HCT116 (cell line): ENCODE results near the gene LHCGR. TPM values are rescaled to one million over a fixed set of nuclear protein-coding genes. Genes with fewer than 3 reads are reported as not detected.

Source experiments
- ATAC-seq: fragments of 200-7000 bp; cut with Tn5 transposase; 2 replicates; pipeline ENCODE4 v1.9.1; 2020; ENCODE audit warnings: mild to moderate bottlenecking, moderate library complexity
- Bru-seq: library from RNA; stranded (reverse); fragments of 400-500 nt; gene quantifications from one replicate; lab custom pipeline; 2021; lab: Mats Ljungman, UMichigan
- BruChase-seq, 2 experiments: library from RNA; stranded (reverse); fragments of 400-500 nt; gene quantifications; one replicate each; lab custom pipeline; 2021; lab: Mats Ljungman, UMichigan
- BruUV-seq: library from RNA; stranded (reverse); fragments of 400-500 nt; replicated peaks from 2 replicates; lab custom pipeline; 2021; lab: Mats Ljungman, UMichigan
- CTCF ChIA-PET: fragments of 300-600 bp; sonication (Branson Sonifier 250); formaldehyde crosslinking; loops from one replicate; lab custom pipeline; 2021; ENCODE audit warnings: antibody characterized with exemption; lab: Charles Lee
- POLR2A ChIA-PET: fragments of 300-600, 350-600 bp; sonication (Branson Sonifier 250); formaldehyde crosslinking; loops from one replicate; lab custom pipeline; 2021; ENCODE audit warnings: antibody characterized with exemption; lab: Charles Lee
- RAD21 ChIA-PET, 2 experiments: fragments of 300-600 bp; sonication (Branson Sonifier 250); formaldehyde crosslinking; loops; one replicate each; lab custom pipeline; 2023; ENCODE audit warnings: low total read pairs in 2 of 2; ENCODE audit not compliant: uncharacterized antibody in 2 of 2, unreplicated experiment in 2 of 2, low non-redundant PET in 1 of 2; lab: Charles Lee
- DNase-seq: peaks from one replicate; pipeline ENCODE4 v3.0.0-alpha.2; 2010; ENCODE audit warnings: low read depth, low spot score
- H2AFZ ChIP-seq: fragments of 200-600 bp; shearing (Covaris generic), sonication (generic); 2 replicates; pipeline ENCODE4 v1.6.1; 2017; ENCODE audit warnings: low read depth, mixed run types, mixed read lengths, antibody characterized with exemption, low read length; ENCODE audit not compliant: poor library complexity, severe bottlenecking
- H3K27ac ChIP-seq: 2 replicates; pipeline ENCODE4 v1.5.1; 2012; ENCODE audit warnings: low read depth, low read length
- H3K27me3 ChIP-seq: fragments of 200-600 bp; sonication (generic); 2 replicates; pipeline ENCODE4 v1.6.1; 2016; ENCODE audit warnings: mixed run types, low read length, mixed read lengths; ENCODE audit not compliant: insufficient read depth
- H3K36me3 ChIP-seq, 2 experiments: fragments of 200-500 bp in 1 of 2; fragments of 200-600 bp in 1 of 2; sonication (Bioruptor generic) in 1 of 2; sonication (generic) in 1 of 2; 2 replicates each; pipeline versions ENCODE4 v1.5.1 to v1.6.1; 2014 to 2016; ENCODE audit warnings: low read length in 2 of 2, inconsistent platforms in 1 of 2, mixed read lengths in 1 of 2, mixed run types in 1 of 2; ENCODE audit not compliant: insufficient read depth in 2 of 2, control insufficient read depth in 1 of 2
- H3K4me1 ChIP-seq, 2 experiments: fragments of 200-600 bp in 1 of 2; sonication (generic) in 1 of 2; 2 replicates each; pipeline versions ENCODE4 v1.5.1 to v1.6.1; 2012 to 2017; ENCODE audit warnings: low read length in 2 of 2, inconsistent platforms in 1 of 2, mild to moderate bottlenecking in 1 of 2, mixed read lengths in 1 of 2, mixed run types in 1 of 2, moderate library complexity in 1 of 2; ENCODE audit not compliant: insufficient read depth in 2 of 2, control insufficient read depth in 1 of 2
- H3K4me2 ChIP-seq: fragments of 200-600 bp; sonication (generic); 2 replicates; pipeline ENCODE4 v1.6.1; 2017; ENCODE audit warnings: mixed run types, low read length, mixed read lengths
- H3K4me3 ChIP-seq, 2 experiments: fragments of 200-600 bp in 1 of 2; sonication (generic) in 1 of 2; replicated peaks in 1 of 2; 2 replicates each; pipeline ENCODE4 v1.5.1; 2011 to 2016; ENCODE audit warnings: low read length in 2 of 2, control low read depth in 1 of 2, low read depth in 1 of 2, mild to moderate bottlenecking in 1 of 2, mixed read lengths in 1 of 2, mixed run types in 1 of 2
- H3K79me2 ChIP-seq: fragments of 200-600 bp; sonication (generic); 2 replicates; pipeline ENCODE4 v1.6.1; 2017; ENCODE audit warnings: mild to moderate bottlenecking, mixed run types, low read length, moderate library complexity, mixed read lengths; ENCODE audit not compliant: insufficient read depth
- H3K9ac ChIP-seq: fragments of 200-600 bp; sonication (generic); 2 replicates; pipeline ENCODE4 v1.6.1; 2016; ENCODE audit warnings: low read length, mixed read lengths
- H3K9me2 ChIP-seq: fragments of 200-600 bp; sonication (generic), shearing (Covaris generic); 2 replicates; pipeline ENCODE4 v1.6.1; 2017; ENCODE audit warnings: mixed run types, mild to moderate bottlenecking, moderate library complexity; ENCODE audit not compliant: insufficient read depth
- H3K9me3 ChIP-seq, 2 experiments: fragments of 200-500 bp in 1 of 2; fragments of 200-600 bp in 1 of 2; sonication (Bioruptor generic) in 1 of 2; sonication (generic) in 1 of 2; 2 replicates each; pipeline ENCODE4 v1.6.1; 2014 to 2017; ENCODE audit warnings: low read length in 2 of 2, mixed read lengths in 2 of 2, inconsistent platforms in 1 of 2, low read depth in 1 of 2, mild to moderate bottlenecking in 1 of 2, mixed run types in 1 of 2, moderate library complexity in 1 of 2; ENCODE audit not compliant: control insufficient read depth in 1 of 2, insufficient read depth in 1 of 2
- H4K20me1 ChIP-seq: fragments of 200-600 bp; sonication (generic), shearing (Covaris generic); 2 replicates; pipeline ENCODE4 v1.6.1; 2017; ENCODE audit warnings: mixed run types, mild to moderate bottlenecking, moderate library complexity; ENCODE audit not compliant: insufficient read depth
- CBX3 ChIP-seq: IDR thresholded peaks from 2 replicates; pipeline ENCODE4 v1.6.1; 2012; ENCODE audit warnings: low read depth
- EGR1 ChIP-seq: IDR thresholded peaks from 2 replicates; pipeline ENCODE4 v1.6.1; 2012; ENCODE audit warnings: low read depth
- EZH2 ChIP-seq: fragments of 200-600 bp; sonication (generic); IDR thresholded peaks from 2 replicates; pipeline ENCODE4 v1.6.1; 2017; ENCODE audit warnings: antibody characterized with exemption, mixed run types
- JUND ChIP-seq: IDR thresholded peaks from 2 replicates; pipeline ENCODE4 v1.6.1; 2012
- POLR2A ChIP-seq: IDR thresholded peaks from 2 replicates; pipeline ENCODE4 v1.7.0; 2011; ENCODE audit warnings: borderline replicate concordance; ENCODE audit not compliant: insufficient read depth, insufficient read length; ENCODE audit errors: extremely low read depth
- POLR2AphosphoS5 ChIP-seq: IDR thresholded peaks from 2 replicates; pipeline ENCODE4 v1.6.1; 2011; ENCODE audit warnings: mild to moderate bottlenecking, low read depth, low read length, moderate library complexity
- TCF7L2 ChIP-seq: IDR thresholded peaks from 2 replicates; pipeline ENCODE4 v1.7.0; 2011; ENCODE audit warnings: borderline replicate concordance, inconsistent platforms; ENCODE audit not compliant: insufficient read depth, insufficient read length; ENCODE audit errors: extremely low read depth
- YY1 ChIP-seq: IDR thresholded peaks from 2 replicates; pipeline ENCODE4 v1.6.1; 2011; ENCODE audit warnings: low read length, low read depth, moderate library complexity, mild to moderate bottlenecking; ENCODE audit not compliant: insufficient replicate concordance; ENCODE audit errors: extremely low read depth
- ZNF274 ChIP-seq: fragments of 200-500 bp; sonication (Bioruptor generic); IDR thresholded peaks from 2 replicates; pipeline ENCODE4 v1.6.1; 2014; ENCODE audit warnings: mild to moderate bottlenecking, low read depth, low read length, inconsistent platforms
- intact Hi-C: fragments of 100-400 bp; cut with micrococcal nuclease; formaldehyde crosslinking; loops from 2 replicates; pipeline ENCODE4 v1.10.0; 2022
- long read RNA-seq: library from polyadenylated mRNA; unstranded; transcript quantifications from one replicate; pipeline ENCODE4 v2.0.0, GENCODE V29; 2021; ENCODE audit not compliant: unreplicated experiment
- polyA plus RNA-seq: library from polyadenylated mRNA; unstranded; fragments of >200 nt; gene quantifications from 2 replicates; pipeline ENCODE4 v1.2.1, GENCODE V29; 2012; ENCODE audit warnings: missing spikeins
- total RNA-seq: library from RNA; stranded (reverse); gene quantifications from one replicate; pipeline ENCODE4 v1.2.1, GENCODE V29; 2021; ENCODE audit not compliant: unreplicated experiment
- TF ChIP-seq, protein P1 (sequence below), 3 experiments: fragments of 200-600 bp in 1 of 3; sonication (generic) in 1 of 3; IDR thresholded peaks in 2 of 3; conservative IDR thresholded peaks in 1 of 3; 2 replicates each; pipeline ENCODE4 v1.5.1; 2012 to 2017; ENCODE audit warnings: low read depth in 2 of 3, low read length in 2 of 3, antibody characterized with exemption in 1 of 3, borderline replicate concordance in 1 of 3, control low read depth in 1 of 3, mild to moderate bottlenecking in 1 of 3, mixed read lengths in 1 of 3, mixed run types in 1 of 3, moderate library complexity in 1 of 3; ENCODE audit not compliant: insufficient read depth in 1 of 3
- TF ChIP-seq, protein P2 (sequence below): IDR thresholded peaks from 2 replicates; pipeline ENCODE4 v1.6.1; 2012

LHCGR gene
- not detected for total RNA-seq
- not detected in 2 replicates for polyA plus RNA-seq
- Bru-seq, nascent RNA, result not detected
- BruChase-seq, experiment 1, labeled RNA remaining after a 6-hour chase, result not detected
- not detected for BruChase-seq, experiment 2, labeled RNA remaining after a 2-hour chase
- long read RNA-seq, result 0 reads

GRCh38 chr2:48755473-48755872 lies at the start of gene LHCGR:
Gene LHCGR (minus strand): TSS chr2:48755724. CDS start chr2:48755671, 53 bp downstream.
- ATAC-seq (no peak), DNase-seq (no peak)
- POLR2A ChIA-PET, result no interaction called here
- no peak within 1 kb of the TSS for H2AFZ ChIP-seq
- no peaks in the 10 kb centered on the region for H3K79me2 ChIP-seq
- no peak within 1 kb of the TSS for H3K9ac ChIP-seq
- H3K4me3 ChIP-seq, result no peak within 1 kb of the TSS
- H3K9me3 ChIP-seq, result no peaks in the 10 kb centered on the region
- BruUV-seq, result no TSS peak
- intact Hi-C loops, result no loop called here
- no peak within 1 kb of the TSS for H3K4me2 ChIP-seq
- H3K36me3 ChIP-seq, result no peaks in the 10 kb centered on the region
- RAD21 ChIA-PET, result no interaction called here
- H3K4me1 ChIP-seq, result no peaks in the 10 kb centered on the region
- H3K27ac ChIP-seq, result no peak within 1 kb of the TSS
- H3K27me3 ChIP-seq, result no peaks in the 10 kb centered on the region
- no peaks in the 10 kb centered on the region for H3K9me2 ChIP-seq
- TF ChIP-seq EGR1 (no peak), JUND (no peak), YY1 (no peak), TCF7L2 (no peak), EZH2 (no peak), POLR2AphosphoS5 (no peak), CBX3 (no peak), POLR2A (no peak), ZNF274 (no peak)
- TF ChIP-seq, protein P1, sequence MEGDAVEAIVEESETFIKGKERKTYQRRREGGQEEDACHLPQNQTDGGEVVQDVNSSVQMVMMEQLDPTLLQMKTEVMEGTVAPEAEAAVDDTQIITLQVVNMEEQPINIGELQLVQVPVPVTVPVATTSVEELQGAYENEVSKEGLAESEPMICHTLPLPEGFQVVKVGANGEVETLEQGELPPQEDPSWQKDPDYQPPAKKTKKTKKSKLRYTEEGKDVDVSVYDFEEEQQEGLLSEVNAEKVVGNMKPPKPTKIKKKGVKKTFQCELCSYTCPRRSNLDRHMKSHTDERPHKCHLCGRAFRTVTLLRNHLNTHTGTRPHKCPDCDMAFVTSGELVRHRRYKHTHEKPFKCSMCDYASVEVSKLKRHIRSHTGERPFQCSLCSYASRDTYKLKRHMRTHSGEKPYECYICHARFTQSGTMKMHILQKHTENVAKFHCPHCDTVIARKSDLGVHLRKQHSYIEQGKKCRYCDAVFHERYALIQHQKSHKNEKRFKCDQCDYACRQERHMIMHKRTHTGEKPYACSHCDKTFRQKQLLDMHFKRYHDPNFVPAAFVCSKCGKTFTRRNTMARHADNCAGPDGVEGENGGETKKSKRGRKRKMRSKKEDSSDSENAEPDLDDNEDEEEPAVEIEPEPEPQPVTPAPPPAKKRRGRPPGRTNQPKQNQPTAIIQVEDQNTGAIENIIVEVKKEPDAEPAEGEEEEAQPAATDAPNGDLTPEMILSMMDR (IDR thresholded peaks at IDR 0.05 in 2 of 3, conservative IDR thresholded peaks at IDR 0.05 in 1 of 3; ENCODE audit: borderline replicate concordance in 1 of 3, insufficient read depth in 1 of 3, low read depth in 2 of 3, low read length in 2 of 3), result no peak
- TF ChIP-seq, protein P2, sequence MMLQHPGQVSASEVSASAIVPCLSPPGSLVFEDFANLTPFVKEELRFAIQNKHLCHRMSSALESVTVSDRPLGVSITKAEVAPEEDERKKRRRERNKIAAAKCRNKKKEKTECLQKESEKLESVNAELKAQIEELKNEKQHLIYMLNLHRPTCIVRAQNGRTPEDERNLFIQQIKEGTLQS, result no peak
- CTCF ChIA-PET, result no interaction called here
- H4K20me1 ChIP-seq, result no peaks in the 10 kb centered on the region
